MM.1S (cell line): ENCODE data around the gene CREB3L1.

Experiments
- EZH2 ChIP-seq: fragments of 300-600 bp; sonication (generic); optimal IDR thresholded peaks from 2 replicates; pipeline ENCODE3; 2017; ENCODE audit warnings: low read depth, mild to moderate bottlenecking, antibody characterized with exemption, low read length, mixed read lengths
- TF ChIP-seq, protein P1 (sequence below): fragments of 300-600 bp; sonication (generic); IDR thresholded peaks from 2 replicates; pipeline ENCODE4 v1.5.1; 2016; ENCODE audit warnings: antibody characterized with exemption, low read length, mixed read lengths

DNA sequence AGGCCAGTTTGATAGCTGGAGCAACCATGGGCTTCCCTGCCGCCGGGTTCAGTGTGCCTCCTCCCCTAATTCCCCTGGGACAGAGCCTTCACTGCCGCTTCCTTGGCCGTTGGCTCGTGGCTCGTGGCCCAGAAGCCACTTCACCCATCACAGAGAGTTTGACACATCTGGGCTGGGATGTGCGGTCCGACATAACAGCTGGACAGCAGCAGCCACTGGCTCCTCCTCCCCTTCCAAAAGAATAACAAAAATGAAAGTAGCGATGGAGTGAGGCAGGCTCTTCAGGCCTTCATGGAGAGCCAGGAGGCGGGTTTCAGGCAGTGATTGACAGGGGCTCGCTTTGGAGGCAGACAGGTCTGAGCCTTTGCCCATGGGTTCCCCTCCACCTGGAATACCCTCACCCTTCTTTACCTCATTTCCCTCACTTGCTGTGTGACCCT is 8.2 kb downstream of the CREB3L1 start:
- TF ChIP-seq, protein P1, sequence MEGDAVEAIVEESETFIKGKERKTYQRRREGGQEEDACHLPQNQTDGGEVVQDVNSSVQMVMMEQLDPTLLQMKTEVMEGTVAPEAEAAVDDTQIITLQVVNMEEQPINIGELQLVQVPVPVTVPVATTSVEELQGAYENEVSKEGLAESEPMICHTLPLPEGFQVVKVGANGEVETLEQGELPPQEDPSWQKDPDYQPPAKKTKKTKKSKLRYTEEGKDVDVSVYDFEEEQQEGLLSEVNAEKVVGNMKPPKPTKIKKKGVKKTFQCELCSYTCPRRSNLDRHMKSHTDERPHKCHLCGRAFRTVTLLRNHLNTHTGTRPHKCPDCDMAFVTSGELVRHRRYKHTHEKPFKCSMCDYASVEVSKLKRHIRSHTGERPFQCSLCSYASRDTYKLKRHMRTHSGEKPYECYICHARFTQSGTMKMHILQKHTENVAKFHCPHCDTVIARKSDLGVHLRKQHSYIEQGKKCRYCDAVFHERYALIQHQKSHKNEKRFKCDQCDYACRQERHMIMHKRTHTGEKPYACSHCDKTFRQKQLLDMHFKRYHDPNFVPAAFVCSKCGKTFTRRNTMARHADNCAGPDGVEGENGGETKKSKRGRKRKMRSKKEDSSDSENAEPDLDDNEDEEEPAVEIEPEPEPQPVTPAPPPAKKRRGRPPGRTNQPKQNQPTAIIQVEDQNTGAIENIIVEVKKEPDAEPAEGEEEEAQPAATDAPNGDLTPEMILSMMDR, result no peak
- TF ChIP-seq EZH2, result no peak
